GM19193 (cell line): ENCODE results near the gene ZMYND8.

Experiments
- POLR2A ChIP-seq: IDR thresholded peaks from 4 replicates; pipeline ENCODE4 v1.6.1; 2011; ENCODE audit not compliant: insufficient read depth, insufficient read length; ENCODE audit errors: extremely low read depth

ZMYND8 gene

GRCh38 chr20:47263080-47263464 lies 93.4 kb downstream of the ZMYND8 start:
- no peak for TF ChIP-seq POLR2A

- TF ChIP-seq POLR2A: no peak
Observed at GRCh38 chr20:47262365-47263013, 94.0 kb downstream of the ZMYND8 start.

GRCh38 chr20:47262008-47262364 lies 94.5 kb downstream of the ZMYND8 start:
- TF ChIP-seq POLR2A: no peak

- TF ChIP-seq POLR2A: no peak
Observed at GRCh38 chr20:47258745-47259695, 97.5 kb downstream of the ZMYND8 start.

- TF ChIP-seq POLR2A: no peak
Observed at GRCh38 chr20:47257771-47258170, 98.7 kb downstream of the ZMYND8 start.

GRCh38 chr20:47257256-47257655 lies 99.2 kb downstream of the ZMYND8 start:
- TF ChIP-seq POLR2A: no peak

- TF ChIP-seq POLR2A: no peak
Observed at GRCh38 chr20:47256668-47257236, 99.7 kb downstream of the ZMYND8 start.

- no peak for TF ChIP-seq POLR2A
Observed at GRCh38 chr20:47253872-47254271, 102.6 kb downstream of the ZMYND8 start.

- TF ChIP-seq POLR2A: no peak
Observed at GRCh38 chr20:47252879-47253307, 103.6 kb downstream of the ZMYND8 start.

GRCh38 chr20:47251154-47252020 lies 105.1 kb downstream of the ZMYND8 start:
- no peak for TF ChIP-seq POLR2A

GRCh38 chr20:47250360-47250759 lies 106.1 kb downstream of the ZMYND8 start:
- TF ChIP-seq POLR2A: no peak

- no peak for TF ChIP-seq POLR2A
Observed at GRCh38 chr20:47249913-47250312, 106.6 kb downstream of the ZMYND8 start.

GRCh38 chr20:47248448-47248966 lies 108.0 kb downstream of the ZMYND8 start:
- TF ChIP-seq POLR2A: no peak

- no peak for TF ChIP-seq POLR2A
Observed at GRCh38 chr20:47247972-47248371, 108.5 kb downstream of the ZMYND8 start.
